ENCODE results near the gene TMEM132D. TPM values are rescaled to one million over a fixed set of nuclear protein-coding genes. Genes with fewer than 3 reads are reported as not detected.
"Not testable (repeated sequence)": the region's sequence is repeated elsewhere in the genome, so short reads cannot be mapped to it uniquely, and the experiment has no call there.

The TMEM132D gene
- total and polyA plus RNA-seq, 2 donors (not counting 3 experiments of a cell fraction or from before 2014, with no cell fraction given): not detected

GRCh38 chr12:129900306-129900705 lies 3.5 kb downstream of the TMEM132D start:
- dilution Hi-C loops (cut with MboI; ENCODE audit: extremely low pct_ligation_motif_present, low sequenced_read_pairs) (no loop called here), intact Hi-C loops (cut with micrococcal nuclease) (no loop called here)
- Histone ChIP-seq H2AFZ (ENCODE audit: low read depth, low read length) (no peak overlapping the region), H3K9ac (replicated peaks; ENCODE audit: extremely low read depth, insufficient read depth, low read length) (no peak overlapping the region), H3K9me3 (replicated peaks; ENCODE audit: control insufficient read depth, insufficient read depth, low read length) (peaks cover 4% of the 10 kb centered on the region), H3K4me3 (replicated peaks in 1 of 3; ENCODE audit: insufficient read depth in 1 of 3, low read depth in 1 of 3, low read length in 3 of 3) (no peak overlapping the region), H3K27me3 (ENCODE audit: control insufficient read depth in 2 of 2, insufficient read depth in 2 of 2, low read length in 2 of 2) (no peaks in the 10 kb centered on the region), H3K4me1 (ENCODE audit: control insufficient read depth, extremely low read depth, insufficient read depth, low read length) (no peaks in the 10 kb centered on the region), H3K4me2 (ENCODE audit: insufficient read depth, low read length) (no peak overlapping the region), H4K20me1 (replicated peaks; ENCODE audit: control insufficient read depth, extremely low read depth, insufficient read depth, low read length) (no peaks in the 10 kb centered on the region), H3K27ac (ENCODE audit: insufficient read depth, low read depth, low read length) (no peak overlapping the region), H3K9me1 (replicated peaks; ENCODE audit: control insufficient read depth, extremely low read depth, insufficient read depth, low read length) (no peaks in the 10 kb centered on the region), H3K36me3 (ENCODE audit: control insufficient read depth in 2 of 2, extremely low read depth in 1 of 2, insufficient read depth in 2 of 2, low read length in 2 of 2) (no peaks in the 10 kb centered on the region), H3K79me2 (ENCODE audit: control insufficient read depth, insufficient read depth, low read length) (no peaks in the 10 kb centered on the region)
- BruUV-seq (replicated peaks): no TSS peak
- CTCF ChIA-PET: no interaction called here
- FAIRE-seq (no peak), DNase-seq (ENCODE audit: low read depth, low spot score) (no peak)
- TF ChIP-seq POLR2A (IDR thresholded peaks at IDR 0.05; ENCODE audit: low read depth, low read length) (no peak), MYC (IDR thresholded peaks at IDR 0.05; ENCODE audit: low read depth, low read length) (no peak), JUN (IDR thresholded peaks at IDR 0.05; ENCODE audit: borderline replicate concordance, insufficient read depth, insufficient read length, low read depth) (no peak), FOS (IDR thresholded peaks at IDR 0.05; ENCODE audit: borderline replicate concordance, insufficient read depth, low read length) (no peak), POLR2AphosphoS5 (IDR thresholded peaks at IDR 0.05; ENCODE audit: insufficient read depth, low read depth, low read length) (no peak), EZH2 (IDR thresholded peaks at IDR 0.05; ENCODE audit: borderline replicate concordance, low read depth, low read length, severe bottlenecking) (no peak), GATA2 (IDR thresholded peaks at IDR 0.05; ENCODE audit: insufficient read depth, insufficient read length, low read depth, low read length) (no peak)
- POLR2A ChIA-PET: no interaction called here

GRCh38 chr12:129899045-129899444 lies 4.8 kb downstream of the TMEM132D start:
- H3K27me3 ChIP-seq (ENCODE audit: control insufficient read depth in 2 of 2, insufficient read depth in 2 of 2, low read length in 2 of 2); H3K4me2 ChIP-seq (ENCODE audit: insufficient read depth, low read length); H3K4me3 ChIP-seq (replicated peaks in 1 of 3; ENCODE audit: insufficient read depth in 1 of 3, low read depth in 1 of 3, low read length in 3 of 3); FAIRE-seq; DNase-seq (ENCODE audit: low read depth, low spot score); H3K36me3 ChIP-seq (ENCODE audit: control insufficient read depth in 2 of 2, extremely low read depth in 1 of 2, insufficient read depth in 2 of 2, low read length in 2 of 2); H3K79me2 ChIP-seq (ENCODE audit: control insufficient read depth, insufficient read depth, low read length); H3K9me1 ChIP-seq (replicated peaks; ENCODE audit: control insufficient read depth, extremely low read depth, insufficient read depth, low read length); BruUV-seq (replicated peaks); dilution Hi-C loops (cut with MboI; ENCODE audit: extremely low pct_ligation_motif_present, low sequenced_read_pairs); H3K9ac ChIP-seq (replicated peaks; ENCODE audit: extremely low read depth, insufficient read depth, low read length); H2AFZ ChIP-seq (ENCODE audit: low read depth, low read length); H3K27ac ChIP-seq (ENCODE audit: insufficient read depth, low read depth, low read length); POLR2A ChIA-PET; H4K20me1 ChIP-seq (replicated peaks; ENCODE audit: control insufficient read depth, extremely low read depth, insufficient read depth, low read length); CTCF ChIA-PET; H3K4me1 ChIP-seq (ENCODE audit: control insufficient read depth, extremely low read depth, insufficient read depth, low read length); intact Hi-C loops (cut with micrococcal nuclease): not testable (repeated sequence)
- H3K9me3 ChIP-seq (replicated peaks; ENCODE audit: control insufficient read depth, insufficient read depth, low read length): peaks cover 11% of the 10 kb centered on the region
